ENCODE measurements around the gene PRPF18.

The PRPF18 gene

DNA sequence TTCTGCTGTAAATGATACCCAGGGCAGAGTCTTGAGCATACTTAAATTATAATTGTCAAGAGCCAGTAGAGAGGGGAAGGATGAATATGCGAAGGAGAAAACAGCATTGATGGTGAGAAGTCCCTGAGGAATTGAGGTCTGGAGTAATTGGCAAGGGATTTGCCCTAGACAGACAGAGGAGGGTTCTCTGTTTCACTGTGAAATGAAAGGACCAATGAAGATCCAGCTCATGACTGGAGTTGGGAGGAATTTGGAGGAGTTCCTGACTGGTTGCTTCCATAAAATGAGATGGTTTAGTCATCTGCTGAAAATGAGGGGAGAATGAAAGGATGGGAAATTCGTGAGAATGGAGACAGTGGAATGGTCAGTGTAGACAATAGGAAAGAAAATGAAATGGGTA, 6.8 kb downstream of the PRPF18 start:
- TF ChIP-seq, protein P1, sequence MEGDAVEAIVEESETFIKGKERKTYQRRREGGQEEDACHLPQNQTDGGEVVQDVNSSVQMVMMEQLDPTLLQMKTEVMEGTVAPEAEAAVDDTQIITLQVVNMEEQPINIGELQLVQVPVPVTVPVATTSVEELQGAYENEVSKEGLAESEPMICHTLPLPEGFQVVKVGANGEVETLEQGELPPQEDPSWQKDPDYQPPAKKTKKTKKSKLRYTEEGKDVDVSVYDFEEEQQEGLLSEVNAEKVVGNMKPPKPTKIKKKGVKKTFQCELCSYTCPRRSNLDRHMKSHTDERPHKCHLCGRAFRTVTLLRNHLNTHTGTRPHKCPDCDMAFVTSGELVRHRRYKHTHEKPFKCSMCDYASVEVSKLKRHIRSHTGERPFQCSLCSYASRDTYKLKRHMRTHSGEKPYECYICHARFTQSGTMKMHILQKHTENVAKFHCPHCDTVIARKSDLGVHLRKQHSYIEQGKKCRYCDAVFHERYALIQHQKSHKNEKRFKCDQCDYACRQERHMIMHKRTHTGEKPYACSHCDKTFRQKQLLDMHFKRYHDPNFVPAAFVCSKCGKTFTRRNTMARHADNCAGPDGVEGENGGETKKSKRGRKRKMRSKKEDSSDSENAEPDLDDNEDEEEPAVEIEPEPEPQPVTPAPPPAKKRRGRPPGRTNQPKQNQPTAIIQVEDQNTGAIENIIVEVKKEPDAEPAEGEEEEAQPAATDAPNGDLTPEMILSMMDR (IDR thresholded peaks at IDR 0.05; ENCODE audit: low read depth, low read length): no peak
- DNase-seq: no peak
- Histone ChIP-seq H3K9me3 (no peaks in the 10 kb centered on the region), H3K36me3 (no peaks in the 10 kb centered on the region), H3K4me3 (ENCODE audit: low read depth, low read length) (no peak overlapping the region), H3K27me3 (no peaks in the 10 kb centered on the region), H3K4me1 (no peaks in the 10 kb centered on the region)

DNA sequence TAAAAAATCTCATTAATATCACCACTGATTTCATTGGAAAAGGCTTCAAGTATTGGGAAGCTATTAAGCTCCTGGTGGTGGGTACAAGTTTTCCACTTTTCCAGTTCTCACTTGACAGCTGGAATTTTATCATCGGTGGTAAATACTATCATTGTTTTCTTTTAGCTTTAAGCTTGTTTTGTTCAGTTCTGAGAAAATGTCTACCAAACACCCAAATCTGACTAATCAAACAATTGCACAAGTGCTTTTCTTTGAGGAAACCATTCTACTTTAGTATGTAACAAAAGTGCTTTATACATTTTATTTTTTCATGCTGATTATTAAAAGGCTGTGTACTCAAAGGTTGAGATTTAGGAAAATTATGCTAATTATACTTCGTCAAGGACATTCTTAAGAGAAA, 7.9 kb downstream of the PRPF18 start:
- DNase-seq: no peak
- no peaks in the 10 kb centered on the region for H3K9me3 ChIP-seq
- TF ChIP-seq, protein P1 (IDR thresholded peaks at IDR 0.05; ENCODE audit: low read depth, low read length): no peak
- H3K4me1 ChIP-seq: no peaks in the 10 kb centered on the region
- no peaks in the 10 kb centered on the region for H3K36me3 ChIP-seq
- H3K27me3 ChIP-seq: no peaks in the 10 kb centered on the region
- H3K4me3 ChIP-seq (ENCODE audit: low read depth, low read length): no peak overlapping the region

DNA sequence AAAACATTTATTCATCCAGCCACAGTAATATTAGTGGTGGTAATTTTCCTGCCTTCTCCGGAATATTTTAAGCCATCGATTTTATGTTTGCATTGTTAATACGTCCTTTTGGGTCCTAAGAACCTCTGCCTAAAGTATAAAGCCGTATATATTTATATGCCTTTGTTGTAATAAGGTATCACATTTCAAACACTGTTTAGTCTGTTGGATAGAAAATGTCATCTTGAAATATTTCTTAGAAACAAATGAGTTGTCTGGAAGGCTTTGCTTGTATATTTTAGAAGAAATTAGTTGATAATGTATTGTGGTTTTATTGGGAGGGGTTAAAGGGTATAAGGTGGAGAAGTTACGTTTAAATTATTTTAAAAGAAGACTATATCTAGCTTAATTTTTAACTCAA, 11.1 kb downstream of the PRPF18 start:
- DNase-seq: no peak

DNA sequence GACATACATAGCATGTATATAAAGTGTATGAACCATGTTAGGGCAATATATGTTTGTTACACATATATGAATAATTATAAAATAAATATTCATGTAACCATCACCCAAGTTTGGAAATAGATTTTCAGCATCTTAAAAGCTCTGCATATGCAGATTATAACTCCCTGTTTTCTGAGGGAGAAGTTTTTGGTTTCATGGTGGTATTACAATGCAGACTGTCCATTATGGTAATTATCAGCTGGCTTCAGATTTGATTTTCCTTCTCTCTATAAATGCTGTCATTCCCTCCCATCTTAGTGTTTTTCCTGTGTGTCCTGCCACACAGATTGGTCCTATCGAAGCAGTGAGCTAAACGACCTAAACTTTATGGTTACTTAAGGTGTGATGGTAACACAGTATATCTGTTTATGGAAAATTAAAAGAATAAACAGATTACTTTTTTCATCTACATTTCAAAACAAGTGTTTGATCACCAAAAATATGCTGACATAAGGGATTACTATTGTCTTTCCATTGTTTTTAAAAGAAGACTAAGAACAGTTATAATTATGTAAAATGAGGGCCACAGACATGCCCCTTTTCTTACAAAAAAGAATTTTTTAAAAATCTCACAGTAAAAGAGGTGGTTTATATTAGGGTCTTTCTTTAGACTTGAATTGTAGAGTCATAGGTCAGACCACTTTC, 17.7 kb downstream of the PRPF18 start:
- Histone ChIP-seq H3K9me3 (no peaks in the 10 kb centered on the region), H3K27me3 (no peaks in the 10 kb centered on the region), H3K36me3 (peaks cover 4% of the 10 kb centered on the region; the same call in 1 of the 2 replicates), H3K4me3 (ENCODE audit: low read depth, low read length) (no peak overlapping the region), H3K4me1 (no peaks in the 10 kb centered on the region)
- TF ChIP-seq, protein P1 (IDR thresholded peaks at IDR 0.05; ENCODE audit: low read depth, low read length): no peak
- no peak for DNase-seq

More for the DNA sequence above, 11.1 kb downstream of the PRPF18 start:
- TF ChIP-seq, protein P1 (IDR thresholded peaks at IDR 0.05; ENCODE audit: low read depth, low read length): no peak
- no peaks in the 10 kb centered on the region for H3K27me3 ChIP-seq
- H3K36me3 ChIP-seq: no peaks in the 10 kb centered on the region
- no peak overlapping the region for H3K4me3 ChIP-seq (ENCODE audit: low read depth, low read length)
- no peaks in the 10 kb centered on the region for H3K4me1 ChIP-seq
- H3K9me3 ChIP-seq: no peaks in the 10 kb centered on the region

DNA sequence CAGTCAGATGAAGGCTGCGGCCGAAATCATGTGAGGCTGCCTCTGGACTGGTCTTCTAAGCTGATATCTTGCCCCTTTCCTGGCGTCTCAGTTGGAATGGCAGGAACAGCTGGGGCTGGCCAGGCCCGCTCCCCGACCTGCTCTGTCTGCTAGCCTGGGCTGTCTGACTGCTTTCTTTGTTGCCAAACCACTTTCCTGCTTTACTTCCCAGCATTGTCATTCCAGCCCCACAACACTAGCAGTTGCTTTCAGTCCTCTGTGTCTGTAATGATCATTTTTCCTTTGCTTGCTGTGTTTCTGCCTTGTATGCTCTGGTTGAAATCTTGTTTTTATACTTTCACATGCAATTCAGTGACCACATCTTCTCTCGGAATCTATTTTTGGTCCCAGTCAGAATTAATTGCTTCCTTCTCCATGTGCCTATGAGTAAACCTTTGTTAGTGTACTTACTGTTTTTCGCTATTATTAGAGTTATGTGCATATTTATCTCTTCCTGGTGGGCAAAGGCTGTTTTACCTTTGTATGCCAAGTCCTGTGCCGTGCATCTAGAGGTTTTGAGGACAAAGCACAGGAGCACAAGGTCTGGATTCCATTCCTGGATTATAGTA, 21.6 kb downstream of the PRPF18 start:
- Histone ChIP-seq H3K9me3 (no peaks in the 10 kb centered on the region), H3K27me3 (no peaks in the 10 kb centered on the region), H3K4me3 (ENCODE audit: low read depth, low read length) (no peak overlapping the region), H3K4me1 (no peaks in the 10 kb centered on the region), H3K36me3 (peaks cover 4% of the 10 kb centered on the region)
- TF ChIP-seq, protein P1 (IDR thresholded peaks at IDR 0.05; ENCODE audit: low read depth, low read length): no peak
- no peak for DNase-seq
